GM23248 (cell line): Measurements from ENCODE around the gene PPP1R1C. TPM values are rescaled to one million over a fixed set of nuclear protein-coding genes. Genes with fewer than 3 reads are reported as not detected.

Experiments
- DNase-seq: peaks from one replicate; pipeline ENCODE4 v3.0.0-alpha.2; 2015
- H2AFZ ChIP-seq: fragments of 200-600 bp; sonication (generic); 2 replicates; pipeline ENCODE4 v1.6.1; 2016; ENCODE audit warnings: antibody characterized with exemption
- H3F3A ChIP-seq: fragments of 200-600 bp; sonication (generic); 2 replicates; pipeline ENCODE4 v1.6.1; 2016; ENCODE audit warnings: mild to moderate bottlenecking, antibody characterized with exemption, mixed run types; ENCODE audit not compliant: insufficient read depth
- H3K27ac ChIP-seq: fragments of 200-600 bp; sonication (generic); 2 replicates; pipeline ENCODE4 v1.5.1; 2016; ENCODE audit warnings: mild to moderate bottlenecking
- H3K27me3 ChIP-seq: fragments of 200-600 bp; sonication (generic); replicated peaks from 2 replicates; pipeline ENCODE4 v1.6.1; 2016; ENCODE audit warnings: mild to moderate bottlenecking; ENCODE audit not compliant: insufficient read depth
- H3K36me3 ChIP-seq: fragments of 200-600 bp; sonication (generic); 2 replicates; pipeline ENCODE4 v1.6.1; 2016; ENCODE audit warnings: low read depth, mild to moderate bottlenecking
- H3K4me1 ChIP-seq: fragments of 200-600 bp; sonication (generic); 2 replicates; pipeline ENCODE4 v1.6.1; 2016; ENCODE audit warnings: mild to moderate bottlenecking; ENCODE audit not compliant: insufficient read depth
- H3K4me2 ChIP-seq: fragments of 200-600 bp; sonication (generic); one replicate; pipeline ENCODE4 v1.6.1; 2016; ENCODE audit warnings: mild to moderate bottlenecking; ENCODE audit not compliant: unreplicated experiment
- H3K4me3 ChIP-seq: fragments of 200-600 bp; sonication (generic); 2 replicates; pipeline ENCODE4 v1.5.1; 2016; ENCODE audit warnings: mild to moderate bottlenecking
- H3K79me2 ChIP-seq: fragments of 200-600 bp; sonication (generic); 2 replicates; pipeline ENCODE4 v1.6.1; 2016; ENCODE audit warnings: mild to moderate bottlenecking; ENCODE audit not compliant: insufficient read depth
- H3K9ac ChIP-seq: fragments of 200-600 bp; sonication (generic); 2 replicates; pipeline ENCODE4 v1.6.1; 2016; ENCODE audit warnings: mild to moderate bottlenecking
- H3K9me2 ChIP-seq: fragments of 200-600 bp; sonication (generic); 2 replicates; pipeline ENCODE4 v1.6.1; 2016; ENCODE audit warnings: mixed run types, mild to moderate bottlenecking, moderate library complexity; ENCODE audit not compliant: insufficient read depth
- H3K9me3 ChIP-seq: fragments of 200-600 bp; sonication (generic); one replicate; pipeline ENCODE4 v1.6.1; 2017; ENCODE audit warnings: low read depth
- H4K20me1 ChIP-seq: fragments of 200-600 bp; sonication (generic); 2 replicates; pipeline ENCODE4 v1.6.0; 2016; ENCODE audit not compliant: insufficient read depth
- EZH2 ChIP-seq: fragments of 200-600 bp; sonication (generic); IDR thresholded peaks from 2 replicates; pipeline ENCODE4 v1.6.1; 2018; ENCODE audit warnings: antibody characterized with exemption, mild to moderate bottlenecking; ENCODE audit not compliant: insufficient read depth, poor library complexity, severe bottlenecking
- EZH2phosphoT487 ChIP-seq: fragments of 200-600 bp; sonication (generic); IDR thresholded peaks from 2 replicates; pipeline ENCODE4 v1.6.1; 2018; ENCODE audit warnings: antibody characterized with exemption, moderate library complexity, mild to moderate bottlenecking, low read depth; ENCODE audit not compliant: insufficient read depth
- WGBS, 2 experiments: methylation state at CpG; one replicate each; pipeline ENCODE4 v1.1.6; 2015 to 2017; ENCODE audit warnings: low lambda C conversion rate in 2 of 2, low coverage in 1 of 2; ENCODE audit errors: missing lambda C conversion rate in 2 of 2; 5-methylcytosine and 5-hydroxymethylcytosine counted together
- in situ Hi-C: fragments of 300-500 bp; cut with MboI; formaldehyde crosslinking; loops from 2 replicates; pipeline ENCODE4 v1.15.0; 2020
- polyA plus RNA-seq: library from polyadenylated mRNA; unstranded; fragments of >200 nt; fragmentation: Nextera tagmentation; extraction: Ambion mirVana; gene quantifications from 2 replicates; pipeline ENCODE4 v1.2.1, GENCODE V29; 2016
- total RNA-seq: library from RNA; depleted of rRNA; stranded (reverse); fragments of >200 nt; shearing (Covaris generic); gene quantifications from 2 replicates; pipeline ENCODE4 v1.2.3, GENCODE V29; 2014

The PPP1R1C gene
- total and polyA plus RNA-seq, 2 experiments from 2014 or later: not detected

DNA sequence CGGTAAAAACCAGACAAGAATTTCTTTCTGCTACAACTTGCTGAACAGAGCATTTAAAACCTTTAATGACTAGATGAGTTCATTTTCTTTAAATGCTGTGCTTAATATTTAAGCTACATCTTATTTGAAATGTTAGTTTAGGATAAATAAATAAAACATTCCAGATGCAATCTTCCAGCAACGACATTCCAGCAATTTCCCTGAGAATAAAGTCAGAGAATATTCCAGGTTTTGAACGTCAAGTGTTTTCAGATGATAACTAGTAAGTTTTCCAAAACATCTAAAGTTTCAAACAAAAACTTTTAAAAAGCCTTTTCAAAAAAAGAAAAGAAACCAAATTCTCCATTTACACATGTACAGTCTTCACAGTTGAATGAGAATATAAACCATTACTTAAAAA, 104.8 kb downstream of the PPP1R1C start:
- H3K4me2 ChIP-seq: no peak overlapping the region
- H3K79me2 ChIP-seq: no peaks in the 10 kb centered on the region
- no peaks in the 10 kb centered on the region for H3K9me3 ChIP-seq
- 63 to 68% methylated on average over 3 of the region's 3 CpGs for WGBS, 2 experiments
- TF ChIP-seq EZH2 (no peak), EZH2phosphoT487 (no peak)
- no peak for DNase-seq
- H3K4me3 ChIP-seq: no peak overlapping the region
- H3K9me2 ChIP-seq: no peaks in the 10 kb centered on the region
- in situ Hi-C loops: loop anchor here (25.0 kb wide), 1 partner anchor 1003 kb away; no protein-coding TSS in a partner anchor
- no peaks in the 10 kb centered on the region for H3K27me3 ChIP-seq
- no peak overlapping the region for H2AFZ ChIP-seq
- no peaks in the 10 kb centered on the region for H4K20me1 ChIP-seq
- no peak overlapping the region for H3K9ac ChIP-seq
- no peak overlapping the region for H3K27ac ChIP-seq
- no peaks in the 10 kb centered on the region for H3K36me3 ChIP-seq
- no peaks in the 10 kb centered on the region for H3F3A ChIP-seq
- no peaks in the 10 kb centered on the region for H3K4me1 ChIP-seq

- DNase-seq: no peak
- no peaks in the 10 kb centered on the region for H3K9me2 ChIP-seq
- no peaks in the 10 kb centered on the region for H3K36me3 ChIP-seq
- in situ Hi-C loops: loop anchor here (25.0 kb wide), 1 partner anchor 1010 kb away; no protein-coding TSS in a partner anchor
- no peak overlapping the region for H3K4me3 ChIP-seq
- no peaks in the 10 kb centered on the region for H4K20me1 ChIP-seq
- no peak overlapping the region for H3K27ac ChIP-seq
- no peaks in the 10 kb centered on the region for H3K79me2 ChIP-seq
- no peaks in the 10 kb centered on the region for H3K27me3 ChIP-seq
- no peak overlapping the region for H3K4me2 ChIP-seq
- no peaks in the 10 kb centered on the region for H3K4me1 ChIP-seq
- no peaks in the 10 kb centered on the region for H3F3A ChIP-seq
- WGBS, 2 experiments: 41 to 52% methylated on average over 2 of the region's 2 CpGs
- no peak overlapping the region for H2AFZ ChIP-seq
- no peak overlapping the region for H3K9ac ChIP-seq
- no peaks in the 10 kb centered on the region for H3K9me3 ChIP-seq
- TF ChIP-seq EZH2phosphoT487 (no peak), EZH2 (no peak)
Measured at GRCh38 chr2:182097571-182098164, 112.0 kb downstream of the PPP1R1C start.

- H3K27ac ChIP-seq: no peak overlapping the region
- H3K27me3 ChIP-seq: no peaks in the 10 kb centered on the region
- H2AFZ ChIP-seq: no peak overlapping the region
- 5 to 7% methylated on average over 1 of the region's 1 CpG for WGBS, 2 experiments
- no peaks in the 10 kb centered on the region for H3K79me2 ChIP-seq
- H3K9me3 ChIP-seq: no peaks in the 10 kb centered on the region
- no peak overlapping the region for H3K9ac ChIP-seq
- no peak for DNase-seq
- no peak for TF ChIP-seq EZH2
- TF ChIP-seq EZH2phosphoT487: no peak
- no peaks in the 10 kb centered on the region for H3K9me2 ChIP-seq
- no peaks in the 10 kb centered on the region for H3K36me3 ChIP-seq
- H3K4me3 ChIP-seq: no peak overlapping the region
- in situ Hi-C loops: loop anchor here (25.0 kb wide), 1 partner anchor 1011 kb away; no protein-coding TSS in a partner anchor
- no peaks in the 10 kb centered on the region for H4K20me1 ChIP-seq
- H3K4me2 ChIP-seq: no peak overlapping the region
- H3F3A ChIP-seq: no peaks in the 10 kb centered on the region
- H3K4me1 ChIP-seq: no peaks in the 10 kb centered on the region
Measured at GRCh38 chr2:182098648-182099047, 113.0 kb downstream of the PPP1R1C start.

GRCh38 chr2:182101263-182101662, 115.6 kb downstream of the PPP1R1C start:
- no peak for TF ChIP-seq EZH2
- no peak for TF ChIP-seq EZH2phosphoT487
- 0 out of 2 replicates have a peak, but pooled peaks cover 5% of the 10 kb centered on the region for H3K9me2 ChIP-seq
- H3K79me2 ChIP-seq: no peaks in the 10 kb centered on the region
- no peak overlapping the region for H3K27ac ChIP-seq
- H2AFZ ChIP-seq: no peak overlapping the region
- in situ Hi-C loops: no loop called here
- no peaks in the 10 kb centered on the region for H3K36me3 ChIP-seq
- no peak overlapping the region for H3K4me2 ChIP-seq
- no peaks in the 10 kb centered on the region for H4K20me1 ChIP-seq
- H3K27me3 ChIP-seq: no peaks in the 10 kb centered on the region
- no peaks in the 10 kb centered on the region for H3K9me3 ChIP-seq
- H3K4me1 ChIP-seq: no peaks in the 10 kb centered on the region
- no peak overlapping the region for H3K9ac ChIP-seq
- H3F3A ChIP-seq: no peaks in the 10 kb centered on the region
- no peak overlapping the region for H3K4me3 ChIP-seq
- peak; percentile 3 for DNase-seq

GRCh38 chr2:182103526-182103925, 117.9 kb downstream of the PPP1R1C start:
- TF ChIP-seq EZH2phosphoT487 (no peak), EZH2 (no peak)
- no peaks in the 10 kb centered on the region for H3F3A ChIP-seq
- H4K20me1 ChIP-seq: no peaks in the 10 kb centered on the region
- no peak overlapping the region for H3K27ac ChIP-seq
- H3K27me3 ChIP-seq: no peaks in the 10 kb centered on the region
- H3K36me3 ChIP-seq: no peaks in the 10 kb centered on the region
- 41 to 51% methylated on average over 5 of the region's 5 CpGs for WGBS, 2 experiments
- in situ Hi-C loops: no loop called here
- DNase-seq: peak; percentile 19
- no peak overlapping the region for H3K4me2 ChIP-seq
- H3K4me1 ChIP-seq: no peaks in the 10 kb centered on the region
- H3K9me3 ChIP-seq: no peaks in the 10 kb centered on the region
- H3K4me3 ChIP-seq: no peak overlapping the region
- H3K79me2 ChIP-seq: no peaks in the 10 kb centered on the region
- 0 out of 2 replicates have a peak overlapping the region, but pooled peaks have one; percentile 61 for H2AFZ ChIP-seq
- 0 out of 2 replicates have a peak, but pooled peaks cover 5% of the 10 kb centered on the region for H3K9me2 ChIP-seq
- H3K9ac ChIP-seq: no peak overlapping the region
